Measurements from ENCODE around the gene RBBP6.

RBBP6 gene

DNA sequence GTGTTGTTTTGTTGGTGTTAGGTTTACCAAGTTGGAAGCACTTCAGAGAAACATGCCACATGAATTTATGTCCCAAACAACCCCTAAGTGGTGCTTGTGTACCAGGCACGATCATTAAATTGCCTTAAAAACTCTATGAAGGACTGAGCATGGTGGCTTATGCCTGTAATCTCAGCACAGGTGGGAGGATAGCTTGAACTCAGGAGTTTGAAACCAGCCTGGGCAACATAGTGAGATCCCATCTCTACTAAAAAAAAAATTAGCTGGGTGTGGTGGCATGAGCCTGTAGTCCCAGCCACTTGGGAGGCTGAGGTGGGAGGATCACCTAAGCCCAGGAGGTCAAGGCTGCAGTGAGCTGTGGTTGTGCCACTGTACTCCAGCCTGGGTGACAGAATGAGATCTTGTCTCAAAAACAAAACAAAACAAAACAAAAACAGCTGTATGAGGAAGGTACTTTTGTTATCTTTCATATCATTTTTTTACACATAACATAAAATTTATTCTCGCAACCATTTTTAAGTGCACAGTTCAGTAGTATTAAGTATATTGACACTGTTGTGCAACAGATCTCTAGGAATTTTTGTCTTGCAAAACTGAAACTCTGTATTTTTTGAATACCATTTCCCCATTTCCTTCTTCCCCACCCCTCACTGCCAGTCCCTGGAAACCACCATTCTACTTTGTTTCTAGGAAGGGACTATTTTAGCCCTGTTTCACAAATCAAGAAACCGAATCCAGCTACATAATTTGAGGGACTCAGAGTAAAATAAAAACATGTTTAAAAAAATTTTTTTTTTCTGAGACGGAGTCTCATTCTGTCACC, 14.3 kb upstream of the RBBP6 start:
- DNase-seq (ENCODE audit: low spot score) = no peak

DNA sequence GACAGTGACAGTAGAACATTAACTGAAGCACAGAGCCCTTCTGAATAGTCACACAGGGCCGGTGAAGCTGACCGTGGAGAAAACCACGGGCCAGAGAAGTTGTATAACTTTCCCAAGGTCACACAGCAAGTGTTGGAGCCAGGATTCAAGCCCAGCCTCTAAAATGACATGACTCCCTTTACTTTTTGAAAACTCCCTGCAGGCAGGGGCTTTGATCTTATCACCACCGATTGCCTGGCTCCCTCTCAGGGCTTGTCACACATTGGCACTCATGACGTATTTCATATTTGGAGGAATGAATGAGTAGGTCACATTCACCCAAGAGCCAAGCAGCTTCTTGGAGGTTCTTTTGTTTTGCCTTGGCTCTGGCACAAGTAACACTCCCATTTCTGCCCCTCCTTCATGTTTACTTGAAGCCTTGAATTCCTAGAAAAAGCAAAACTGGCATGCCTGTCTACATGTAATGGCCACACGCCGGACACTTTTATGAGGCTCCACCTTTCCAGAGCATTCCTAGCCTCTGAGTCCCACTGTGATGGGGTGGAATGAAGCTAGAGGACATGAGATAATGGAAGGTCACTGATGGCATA, 13.3 kb upstream of the RBBP6 start:
- no peak for DNase-seq (ENCODE audit: low spot score)

DNA sequence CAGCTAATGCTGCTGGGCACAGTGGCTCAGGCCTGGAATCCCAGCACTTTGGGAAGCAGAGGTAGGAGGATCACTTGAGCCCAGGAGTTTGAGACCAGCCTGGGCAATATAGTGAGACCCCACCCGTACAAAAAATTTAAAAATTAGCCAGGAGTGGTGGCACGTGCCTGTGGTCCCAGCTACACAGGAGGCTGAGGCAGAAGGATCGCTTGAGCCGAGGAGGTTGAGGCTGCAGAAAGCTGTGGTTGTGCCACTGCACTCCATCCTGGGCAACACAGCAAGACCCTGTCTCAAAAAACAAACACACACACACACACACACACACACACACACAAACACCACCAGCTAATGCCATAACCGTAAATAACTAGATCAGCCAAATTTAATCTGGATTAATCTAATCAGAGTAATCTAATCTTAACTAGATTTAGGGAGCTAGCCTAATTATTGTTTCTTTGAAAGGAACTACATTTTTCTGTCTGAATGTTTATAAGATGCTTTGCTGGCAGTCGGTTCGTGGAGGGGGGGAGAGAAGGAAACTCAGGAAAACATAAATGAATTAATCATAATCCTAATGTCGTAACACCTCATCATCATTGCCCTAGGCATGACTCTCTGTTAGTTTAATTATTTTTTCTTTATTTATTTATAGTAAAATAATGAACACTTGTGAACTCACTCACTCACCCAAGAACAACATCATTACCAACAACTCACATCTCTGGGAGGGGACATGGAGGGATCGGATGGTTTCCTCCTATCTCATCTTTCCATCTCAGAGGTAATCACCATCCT, 12.5 kb upstream of the RBBP6 start:
- DNase-seq (ENCODE audit: low spot score) = no peak

DNA sequence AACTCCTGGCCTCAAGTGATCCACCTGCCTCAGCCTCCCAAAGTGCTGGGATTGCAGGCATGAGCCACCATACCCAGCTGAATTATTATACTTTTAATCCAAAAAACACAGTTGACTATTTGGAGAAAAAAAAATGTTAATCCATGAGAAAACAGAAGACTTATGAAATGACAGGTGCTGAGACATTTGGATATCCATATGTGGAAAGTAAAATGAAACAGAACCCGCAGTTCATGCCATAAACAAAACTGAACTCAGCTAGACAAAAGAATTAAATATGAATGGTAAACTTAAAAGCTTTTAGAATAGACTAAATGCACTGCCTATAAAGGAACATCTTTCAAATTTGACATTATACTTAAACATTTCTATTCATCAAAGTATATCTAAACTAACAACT, 8.2 kb upstream of the RBBP6 start:
- DNase-seq (ENCODE audit: low spot score) = no peak

DNA sequence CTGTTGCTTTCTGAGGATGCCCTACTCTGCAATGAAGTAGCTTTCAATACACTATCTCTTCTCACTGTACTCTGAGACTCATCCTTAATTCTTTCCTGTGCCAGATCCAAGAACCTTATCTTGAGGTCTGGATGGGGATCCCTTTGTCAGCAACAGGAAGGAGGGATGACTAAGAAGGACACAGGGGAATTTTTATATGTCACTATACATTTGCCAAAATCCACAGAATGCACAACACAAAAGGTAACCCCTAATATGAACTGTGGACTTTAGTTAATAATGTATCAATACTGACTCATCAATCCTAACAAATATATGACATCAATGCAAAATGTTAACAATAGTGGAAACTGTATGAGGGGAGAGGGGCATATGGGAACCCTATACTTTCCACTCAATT, 4.7 kb upstream of the RBBP6 start:
- no peak for DNase-seq (ENCODE audit: low spot score)

DNA sequence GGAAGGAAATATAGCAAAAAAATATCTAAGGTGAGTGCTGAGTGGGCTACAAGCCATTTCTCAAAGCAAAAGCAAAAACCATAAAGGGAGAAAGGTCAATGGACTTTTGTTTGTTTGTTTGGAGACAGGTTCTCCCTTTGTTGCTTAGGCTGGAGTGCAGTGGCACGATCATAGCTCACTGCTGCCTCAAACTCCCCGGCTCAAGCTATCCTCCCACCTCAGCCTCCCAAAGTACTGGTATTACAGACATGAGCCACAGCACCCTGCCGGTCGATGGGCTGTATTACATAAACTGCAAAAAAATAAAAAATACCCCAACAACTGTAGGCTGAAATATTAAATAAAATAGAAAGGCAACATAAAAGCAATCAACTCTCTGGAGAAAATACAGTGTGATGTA, 3.5 kb upstream of the RBBP6 start:
- no peak for DNase-seq (ENCODE audit: low spot score)

DNA sequence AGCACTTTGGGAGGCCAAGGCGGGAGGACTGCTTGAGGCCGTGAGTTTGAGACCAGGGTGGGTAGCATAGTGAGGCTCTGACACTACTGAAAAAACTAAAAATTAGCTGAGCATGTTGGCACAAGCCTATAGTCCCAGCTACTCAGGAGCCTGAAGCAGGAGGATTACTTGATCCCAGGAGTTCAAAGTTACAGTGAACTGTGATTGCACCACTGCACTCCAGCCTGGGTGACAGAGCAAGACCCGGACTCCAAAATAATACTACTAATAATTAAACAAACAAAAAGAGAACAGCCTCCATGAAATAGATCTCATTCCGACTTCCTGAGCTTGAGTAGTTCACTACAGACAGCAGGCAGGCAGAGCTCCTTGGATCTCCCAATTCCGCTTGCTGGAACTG, 2.7 kb upstream of the RBBP6 start:
- DNase-seq (ENCODE audit: low spot score) = no peak

DNA sequence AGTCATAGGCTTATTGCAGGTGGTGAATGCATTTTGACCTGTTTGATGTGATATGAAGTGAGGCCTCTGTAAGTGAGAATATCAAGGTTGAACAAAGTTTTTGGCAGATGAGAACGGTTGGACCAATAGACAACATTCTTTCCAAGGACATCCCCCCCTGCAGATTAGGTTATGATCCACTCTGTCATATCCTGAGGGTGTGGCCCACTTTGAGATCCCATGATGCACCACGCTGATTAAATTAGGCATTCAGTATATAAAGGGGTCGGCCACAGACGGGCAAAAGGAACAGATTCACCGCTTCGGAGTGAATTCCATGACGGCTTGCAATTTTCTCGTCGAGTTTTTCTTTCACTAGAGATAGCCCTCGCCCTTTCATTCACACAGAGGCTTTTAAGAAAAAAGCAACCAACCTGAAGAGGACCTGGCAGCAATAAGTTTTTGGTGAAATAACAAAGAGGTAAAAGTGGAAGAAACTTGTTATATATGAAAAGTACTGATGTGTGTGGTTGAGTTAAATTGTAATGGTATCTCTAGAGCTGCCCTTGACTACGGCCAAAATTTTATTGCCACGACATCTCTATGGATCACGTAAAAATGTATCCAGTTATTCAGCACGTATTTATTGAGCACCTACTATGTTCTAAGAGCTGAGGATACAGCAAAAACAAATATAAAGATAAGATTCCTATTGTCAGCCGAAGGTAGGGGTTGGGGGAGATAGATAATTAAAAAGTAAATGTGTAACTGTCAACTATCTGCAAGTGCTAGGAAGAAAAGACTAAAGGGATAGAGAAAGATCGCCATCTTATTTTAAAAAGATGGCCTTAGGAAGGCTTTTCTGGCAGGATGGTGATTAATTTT, 1.7 kb upstream of the RBBP6 start:
- DNase-seq (ENCODE audit: low spot score) = no peak

DNA sequence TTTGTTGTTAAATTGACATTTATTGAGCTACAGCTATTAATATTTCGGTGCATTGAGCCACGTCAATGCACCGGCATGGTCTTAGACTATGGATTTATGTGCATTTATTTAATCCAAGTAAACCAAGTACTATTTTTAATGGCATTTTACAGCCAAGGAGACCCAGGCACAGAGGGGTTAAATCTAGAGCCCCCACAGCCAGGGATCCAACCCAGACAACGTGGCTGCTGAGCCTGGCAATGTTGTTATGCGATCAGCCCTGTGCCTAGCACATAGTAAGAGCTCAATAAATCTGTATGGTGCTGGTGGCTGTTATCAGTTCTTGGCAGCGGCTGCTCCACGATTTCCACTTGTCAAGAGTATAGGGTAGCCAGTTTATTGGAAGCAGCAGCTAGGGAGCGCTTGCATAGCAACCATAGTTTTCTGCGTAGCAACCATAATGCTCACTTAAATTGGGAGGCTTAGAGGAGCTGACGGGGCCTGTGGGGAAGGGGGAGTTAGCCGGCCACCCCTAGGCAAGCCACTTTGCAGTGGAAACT, 541 bp upstream of the RBBP6 start:
- no peak for DNase-seq (ENCODE audit: low spot score)

DNA sequence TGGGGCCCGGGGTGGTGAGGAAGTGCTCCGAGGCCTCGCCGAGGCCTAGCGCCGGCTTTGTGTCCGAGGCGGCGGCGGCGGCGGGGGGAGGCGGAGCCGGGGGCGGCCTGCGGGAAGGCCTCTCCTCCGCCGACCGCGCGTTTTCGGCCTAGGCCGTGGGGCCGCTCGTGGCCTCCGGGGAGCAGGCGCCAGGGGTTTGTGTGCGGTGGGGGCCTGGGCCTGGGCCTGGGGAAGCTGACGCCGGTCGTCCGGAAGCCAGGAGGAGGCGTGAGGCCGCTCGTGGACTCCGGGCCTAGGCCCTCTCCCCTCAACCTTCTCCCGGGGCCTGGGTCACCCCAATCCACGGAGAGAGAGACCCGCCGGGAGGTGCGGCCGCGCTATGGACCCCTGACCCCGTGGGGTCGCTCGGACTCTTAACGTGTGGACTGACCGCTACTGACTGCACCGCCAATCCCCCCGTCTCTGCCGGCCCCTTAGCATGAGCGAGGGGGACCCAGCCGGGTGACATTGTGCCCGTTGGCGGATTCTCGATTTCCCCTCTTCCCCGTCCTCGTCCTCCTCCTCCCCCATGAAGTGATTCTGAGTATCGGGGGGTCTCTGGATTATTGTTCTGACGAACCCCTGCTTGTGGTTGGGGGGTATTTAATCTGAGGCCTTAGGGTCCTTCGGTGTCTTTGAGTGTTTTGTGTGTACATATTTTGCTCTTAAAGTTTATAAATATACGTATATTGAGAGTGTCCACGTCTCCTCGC, 660 bp downstream of the RBBP6 start:
- peak; percentile 37 for DNase-seq (ENCODE audit: low spot score)

DNA sequence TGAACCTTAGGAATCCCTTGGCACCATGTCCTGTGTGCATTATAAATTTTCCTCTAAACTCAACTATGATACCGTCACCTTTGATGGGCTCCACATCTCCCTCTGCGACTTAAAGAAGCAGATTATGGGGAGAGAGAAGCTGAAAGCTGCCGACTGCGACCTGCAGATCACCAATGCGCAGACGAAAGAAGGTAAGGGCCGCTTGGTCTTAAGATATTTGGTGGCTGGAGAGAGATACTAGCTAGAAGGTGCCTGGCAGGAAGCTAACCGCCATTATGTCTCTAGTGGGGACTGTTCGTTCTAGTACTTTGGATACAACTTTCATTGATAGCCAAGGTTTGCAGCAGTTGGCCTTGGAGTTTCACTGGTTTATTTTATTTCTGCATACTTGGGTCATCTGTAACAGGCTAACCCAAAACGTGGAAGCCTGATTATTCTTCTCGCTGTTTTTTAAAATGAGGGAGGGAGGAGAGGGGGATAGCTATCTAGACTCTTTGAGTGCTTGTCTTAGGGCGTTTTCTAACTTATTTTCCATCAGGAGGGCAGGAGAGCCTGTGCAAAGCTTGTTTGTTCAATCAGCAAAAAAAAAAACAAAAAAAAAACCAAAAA, 1.3 kb downstream of the RBBP6 start:
- peak; percentile 19 for DNase-seq (ENCODE audit: low spot score)

DNA sequence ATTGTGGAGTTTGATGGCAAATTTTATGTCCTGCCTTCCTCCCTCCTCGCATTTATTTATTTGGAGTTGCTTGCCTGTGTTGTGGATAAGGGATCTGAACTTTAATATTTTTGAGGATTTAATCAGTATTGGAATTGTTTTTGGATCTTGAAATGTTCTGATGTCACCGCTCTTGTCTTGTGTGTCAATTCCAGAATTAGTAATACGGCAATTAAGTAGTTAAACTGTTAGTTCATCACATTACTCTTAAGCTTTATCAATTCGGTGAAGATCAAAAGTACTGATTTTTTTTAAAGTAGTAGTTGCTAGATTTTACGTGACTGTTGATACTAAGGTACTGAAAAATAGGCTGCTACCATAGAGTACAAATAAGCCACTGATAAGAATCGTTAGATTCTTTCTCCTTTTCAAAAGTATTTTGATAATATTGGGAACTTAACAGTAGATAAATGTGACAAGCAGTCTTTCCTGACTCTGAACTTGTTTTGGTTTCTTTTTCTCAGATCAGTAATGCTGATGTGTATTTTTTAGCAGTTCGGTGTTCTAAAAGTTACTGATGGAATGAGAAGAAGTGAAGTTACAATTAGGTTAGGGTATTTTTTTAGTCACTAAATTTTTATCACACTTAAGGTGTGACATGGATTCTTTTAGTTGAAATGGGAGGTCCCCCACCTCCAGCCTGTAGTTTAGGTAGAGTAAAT, 2.0 kb downstream of the RBBP6 start:
- DNase-seq (ENCODE audit: low spot score) = no peak

DNA sequence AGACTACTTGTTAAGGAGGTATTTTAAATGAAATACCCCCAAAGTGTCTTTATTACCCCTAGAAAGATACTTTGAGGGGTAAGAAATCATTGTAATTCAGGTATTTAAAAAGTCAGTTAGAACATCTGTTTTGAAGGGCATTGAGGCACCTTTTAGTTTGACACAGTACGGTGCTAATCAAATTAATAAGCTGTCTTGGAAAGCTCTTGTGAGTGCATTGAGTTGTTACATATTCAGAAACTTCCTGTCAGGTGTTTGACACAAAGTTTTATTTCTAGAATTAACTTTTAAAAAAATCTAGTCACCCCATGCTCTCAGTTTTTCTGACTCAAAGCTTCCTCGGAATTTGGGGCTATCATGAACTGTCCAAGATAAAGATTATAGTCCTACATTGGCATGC, 4.6 kb downstream of the RBBP6 start:
- no peak for DNase-seq (ENCODE audit: low spot score)

DNA sequence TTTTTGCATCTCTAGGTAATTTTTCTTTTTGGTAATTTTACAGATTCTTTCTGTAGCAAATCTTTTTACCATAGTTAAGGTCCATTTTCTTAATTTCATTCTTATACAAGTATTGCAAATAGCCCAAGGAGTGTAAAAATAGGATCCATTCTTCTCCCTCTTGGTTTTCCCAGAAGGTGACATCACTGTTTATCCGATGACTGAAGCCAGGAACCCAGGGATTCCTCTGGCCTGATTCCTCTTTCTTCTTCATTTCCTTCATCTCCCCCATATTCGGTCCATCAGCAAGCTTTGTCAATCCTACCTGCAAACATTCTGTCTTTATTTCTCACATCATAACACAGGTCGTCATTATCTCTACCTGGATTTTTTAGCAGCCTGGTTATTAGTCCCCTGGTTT, 5.3 kb downstream of the RBBP6 start:
- DNase-seq (ENCODE audit: low spot score) = no peak

DNA sequence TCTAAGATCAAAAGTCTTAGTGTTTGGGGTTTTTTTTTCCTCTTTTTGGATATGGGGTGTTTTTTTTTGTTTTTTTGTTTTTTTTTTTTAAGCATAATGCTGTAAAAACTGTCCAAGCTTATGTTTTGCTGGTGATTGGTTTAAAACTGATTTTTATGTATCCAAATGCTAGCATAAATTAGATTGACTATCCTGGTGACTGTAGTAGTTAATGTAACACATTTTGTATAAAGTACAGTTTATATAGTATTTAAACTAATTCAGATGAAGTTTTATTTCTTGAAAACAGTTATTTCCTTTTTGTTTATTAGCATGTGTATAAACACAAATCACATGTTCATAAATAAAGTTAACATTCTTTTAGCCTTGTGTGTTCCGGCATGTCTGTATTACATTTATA, 10.9 kb downstream of the RBBP6 start:
- DNase-seq (ENCODE audit: low spot score) = no peak

DNA sequence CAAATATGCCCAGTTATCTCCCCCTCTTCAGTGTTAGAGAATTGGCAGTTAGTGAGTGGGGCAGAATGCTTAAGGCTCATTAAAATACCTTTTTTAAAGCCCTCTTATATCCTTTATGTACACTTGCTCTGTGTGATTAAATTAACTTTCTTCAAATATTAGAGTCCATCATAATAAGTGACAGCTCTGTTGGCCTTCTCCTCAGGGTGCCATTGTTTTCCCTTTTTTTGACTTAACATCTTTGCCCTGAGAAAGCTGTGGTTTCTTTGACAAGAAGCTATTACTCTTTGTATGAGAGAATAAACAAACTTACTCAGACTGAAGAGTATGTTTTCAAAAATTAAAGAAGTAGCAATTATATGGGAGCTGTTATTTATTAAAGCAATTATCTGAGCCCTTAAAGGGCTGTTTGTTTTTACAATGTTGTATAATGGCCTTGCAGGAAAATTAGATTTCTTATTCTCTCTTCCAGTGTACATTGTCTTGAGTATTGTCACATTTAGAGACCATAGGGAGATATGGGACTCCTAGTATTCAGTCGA, 13.4 kb downstream of the RBBP6 start:
- DNase-seq (ENCODE audit: low spot score) = no peak

DNA sequence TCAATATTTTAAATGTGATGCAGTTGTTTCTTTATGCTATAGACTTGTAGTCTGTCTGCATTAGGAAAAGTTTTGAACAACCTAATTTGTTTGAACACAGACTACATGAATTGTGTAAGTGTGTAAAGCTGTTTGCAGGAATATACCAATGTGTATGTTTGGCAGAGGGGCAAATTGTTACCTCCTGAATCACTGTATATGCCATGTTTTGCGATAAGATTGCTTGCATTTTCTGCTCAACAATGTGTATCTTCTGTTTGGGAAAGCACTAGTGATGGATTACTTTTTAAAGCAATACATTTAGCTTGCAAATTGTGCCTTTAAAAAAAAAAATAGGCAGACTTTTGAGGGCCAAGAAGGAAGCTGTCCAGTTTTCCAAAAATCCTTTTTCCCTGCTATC, 14.6 kb downstream of the RBBP6 start:
- no peak for DNase-seq (ENCODE audit: low spot score)

DNA sequence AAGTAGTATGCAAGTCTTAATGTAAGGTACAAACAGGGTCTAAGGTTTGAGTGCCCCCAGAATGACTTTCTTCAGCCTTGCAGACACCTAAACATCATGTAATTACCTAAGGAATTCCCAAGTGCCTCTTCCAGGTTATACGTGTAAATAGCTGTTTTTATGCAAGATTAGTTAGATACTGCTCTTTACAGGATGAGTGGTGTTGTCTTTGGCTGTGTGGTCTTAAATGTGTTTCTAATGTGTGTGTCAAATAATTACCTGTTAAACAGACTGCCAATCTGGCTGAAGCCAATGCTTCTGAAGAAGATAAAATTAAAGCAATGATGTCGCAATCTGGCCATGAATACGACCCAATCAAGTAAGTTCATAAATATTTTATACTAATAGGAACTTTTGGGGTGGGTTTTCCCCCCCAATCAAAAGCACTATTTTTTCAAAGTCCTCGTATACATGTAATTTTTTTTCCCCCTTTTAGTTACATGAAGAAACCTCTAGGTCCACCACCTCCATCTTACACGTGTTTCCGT, 16.0 kb downstream of the RBBP6 start:
- DNase-seq (ENCODE audit: low spot score) = no peak

DNA sequence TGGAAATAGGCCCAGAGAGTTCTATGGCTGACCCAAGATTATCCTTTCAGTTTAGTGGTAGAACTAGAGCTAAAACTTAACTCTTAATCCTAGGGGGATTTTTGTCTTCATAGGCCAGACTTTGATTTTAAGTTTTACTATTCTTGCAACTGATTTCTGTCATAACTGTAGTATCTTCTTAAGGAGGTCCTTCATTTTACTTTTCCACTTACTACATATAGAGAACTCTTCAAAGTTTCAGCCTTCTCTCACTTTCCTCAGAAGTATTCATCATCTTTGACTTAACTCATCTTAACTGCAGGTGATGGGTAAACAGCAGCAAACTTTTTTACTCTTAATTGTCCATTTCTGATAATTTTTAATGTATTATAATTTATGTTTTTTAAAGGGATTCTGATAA, 23.4 kb downstream of the RBBP6 start:
- no peak for DNase-seq (ENCODE audit: low spot score)

DNA sequence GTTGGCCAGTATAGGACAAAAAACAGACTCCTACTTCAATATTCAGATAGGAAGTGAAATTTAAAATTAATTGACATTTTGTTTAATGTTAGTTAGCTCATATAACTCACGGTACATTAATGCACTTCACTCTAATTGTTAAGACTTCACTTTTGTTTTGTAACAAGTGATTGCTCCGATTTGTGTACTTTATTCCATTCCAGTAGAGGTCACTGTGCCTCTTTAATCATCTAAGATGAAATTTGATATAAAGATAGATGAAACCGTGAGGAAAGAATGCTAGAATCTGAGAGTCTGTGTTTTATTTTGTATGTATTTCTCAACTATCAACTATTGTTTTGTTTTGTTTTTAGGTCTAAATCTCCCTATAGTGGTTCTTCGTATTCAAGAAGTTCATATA, 29.0 kb downstream of the RBBP6 start:
- DNase-seq (ENCODE audit: low spot score) = no peak

Measured in CD4-positive, alpha-beta T cell treated with Interleukin-6 at 100 ng/mL for 8 hours (primary cell).